Superior temporal gyrus (tissue), 1 donor: ENCODE measurements around the gene TPRN.

Experiments used
- DNase-seq: peaks from one replicate; pipeline ENCODE4 v3.0.0-alpha.2; 2016; ENCODE audit errors: extremely low spot score

The TPRN gene

GRCh38 chr9:137212520-137212919, 12.0 kb upstream of the TPRN start:
- no peak for DNase-seq

GRCh38 chr9:137211532-137211931, 11.0 kb upstream of the TPRN start:
- DNase-seq = no peak

GRCh38 chr9:137206602-137207001, 6.1 kb upstream of the TPRN start:
- DNase-seq = no peak

DNA sequence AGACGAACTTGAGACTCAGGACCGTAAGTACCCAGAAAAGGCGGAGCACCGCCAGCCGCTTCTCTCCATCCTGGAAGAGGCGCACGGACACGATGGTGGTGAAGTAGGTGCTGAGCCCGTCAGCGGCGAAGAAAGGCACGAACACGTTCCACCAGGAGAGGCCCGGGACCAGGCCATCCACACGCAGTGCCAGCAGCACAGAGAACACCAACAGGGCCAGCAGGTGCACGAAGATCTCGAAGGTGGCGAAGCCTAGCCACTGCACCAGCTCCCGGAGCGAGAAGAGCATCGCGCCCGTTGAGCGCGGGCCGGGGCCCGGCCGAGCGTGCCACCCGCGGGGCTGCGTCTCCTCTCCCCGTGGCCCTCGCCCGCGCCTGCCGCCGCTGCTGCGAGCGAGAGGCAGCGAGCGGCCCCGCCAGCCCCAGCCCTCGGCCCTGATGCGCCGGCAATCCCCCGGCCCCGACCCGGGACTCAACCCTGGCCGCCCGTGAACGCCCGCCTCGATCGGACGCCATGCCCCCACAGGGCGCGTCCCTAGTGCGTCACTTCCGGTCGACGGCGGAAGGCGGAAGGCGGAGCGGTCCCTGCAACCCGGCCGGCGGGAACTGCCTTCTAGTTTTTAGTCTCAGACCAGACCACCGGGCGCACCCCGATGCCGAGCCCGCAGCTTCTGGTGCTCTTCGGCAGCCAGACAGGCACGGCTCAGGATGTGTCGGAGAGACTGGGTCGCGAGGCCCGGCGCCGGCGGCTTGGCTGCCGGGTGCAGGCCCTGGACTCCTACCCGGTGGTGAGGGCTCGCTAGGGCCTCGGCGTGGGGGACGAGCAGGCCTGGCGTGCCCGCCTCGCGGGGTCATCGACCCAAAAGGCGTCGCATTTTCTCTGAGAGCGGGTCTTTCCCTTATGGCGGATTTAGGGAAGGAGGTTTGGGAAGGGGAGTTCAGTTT, 4.9 kb upstream of the TPRN start, which contains the start of the genes NDOR1 and TMEM203:
NDOR1 (plus strand) TSS at position 575 of the 944 bp plus-strand sequence; CDS start at position 653, 78 bp downstream.
TMEM203 (minus strand) TSS at position 523 of the 944 bp plus-strand sequence; CDS start at position 289, 234 bp downstream.
- peak; percentile 93 for DNase-seq

DNA sequence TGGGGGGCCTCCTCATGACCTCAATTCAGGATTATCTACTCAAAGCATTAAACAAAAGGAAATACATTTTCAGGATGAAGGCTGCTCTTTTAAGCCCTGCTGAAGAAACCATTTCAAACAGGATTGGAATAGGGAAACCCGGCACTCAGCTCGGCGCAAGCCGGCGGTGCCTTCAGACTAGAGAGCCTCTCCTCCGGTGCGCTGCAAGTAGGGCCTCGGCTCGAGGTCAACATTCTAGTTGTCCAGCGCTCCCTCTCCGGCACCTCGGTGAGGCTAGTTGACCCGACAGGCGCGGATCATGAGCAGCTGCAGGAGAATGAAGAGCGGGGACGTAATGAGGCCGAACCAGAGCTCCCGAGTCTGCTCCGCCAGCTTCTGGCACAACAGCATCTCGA, 4.2 kb upstream of the TPRN start:
- no peak for DNase-seq

DNA sequence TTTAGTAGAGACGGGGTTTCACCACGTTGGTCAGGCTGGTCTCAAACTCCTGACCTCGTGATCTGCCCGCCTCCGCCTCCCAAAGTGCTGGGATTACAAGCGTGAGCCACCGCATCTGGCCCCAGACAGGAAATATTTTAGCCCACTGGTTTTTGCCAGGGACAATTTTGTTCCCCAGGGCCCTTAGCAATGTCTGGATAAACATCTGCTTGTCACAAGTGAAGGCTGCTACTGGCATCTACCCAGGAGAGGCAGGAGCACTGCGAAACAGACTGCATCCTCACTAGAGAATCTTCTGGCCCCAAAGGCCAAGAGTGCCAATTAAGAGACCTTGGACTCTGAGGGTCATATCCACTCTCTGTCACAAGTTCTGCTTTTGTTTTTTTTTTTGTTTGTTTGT, 2.4 kb upstream of the TPRN start:
- DNase-seq = no peak

DNA sequence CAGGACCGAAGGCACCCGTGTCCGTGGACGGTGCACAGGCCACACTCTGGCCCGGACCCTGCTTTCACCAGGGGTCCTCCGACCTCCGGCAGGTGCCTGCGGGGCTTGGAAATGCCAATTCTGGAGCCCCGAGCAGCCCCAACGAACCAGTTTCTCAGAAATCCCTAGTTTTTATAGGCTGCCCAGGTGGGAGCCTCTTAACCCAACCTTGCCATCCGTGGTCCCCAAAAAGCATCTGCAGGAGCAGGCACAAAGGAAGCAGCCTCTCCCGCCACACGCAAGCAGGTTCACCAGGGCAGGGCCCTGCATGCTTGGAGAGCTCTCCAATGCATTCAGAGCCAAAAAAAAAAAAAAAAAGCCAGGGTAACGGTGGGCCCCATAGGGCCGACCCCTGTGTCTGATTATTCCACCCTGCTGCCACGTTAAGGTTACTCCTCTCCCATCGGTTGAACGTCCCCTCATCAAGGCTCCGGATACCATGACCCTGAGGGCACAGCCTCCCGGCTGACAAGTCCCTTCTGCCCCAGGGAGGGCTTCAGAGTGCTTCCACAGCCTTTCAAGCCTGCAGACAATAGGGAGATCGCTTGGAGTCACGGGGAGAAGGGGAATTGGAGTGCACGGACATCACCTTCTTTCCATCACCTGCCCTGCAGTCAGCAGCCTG, 796 bp upstream of the TPRN start:
- DNase-seq = no peak

GRCh38 chr9:137199411-137200121, 975 bp downstream of the TPRN start:
- no peak for DNase-seq

- DNase-seq = no peak
Observed at GRCh38 chr9:137198902-137199283, 1.6 kb downstream of the TPRN start.

- DNase-seq = peak; percentile 23
Observed at GRCh38 chr9:137198051-137198901, 2.3 kb downstream of the TPRN start.

DNA sequence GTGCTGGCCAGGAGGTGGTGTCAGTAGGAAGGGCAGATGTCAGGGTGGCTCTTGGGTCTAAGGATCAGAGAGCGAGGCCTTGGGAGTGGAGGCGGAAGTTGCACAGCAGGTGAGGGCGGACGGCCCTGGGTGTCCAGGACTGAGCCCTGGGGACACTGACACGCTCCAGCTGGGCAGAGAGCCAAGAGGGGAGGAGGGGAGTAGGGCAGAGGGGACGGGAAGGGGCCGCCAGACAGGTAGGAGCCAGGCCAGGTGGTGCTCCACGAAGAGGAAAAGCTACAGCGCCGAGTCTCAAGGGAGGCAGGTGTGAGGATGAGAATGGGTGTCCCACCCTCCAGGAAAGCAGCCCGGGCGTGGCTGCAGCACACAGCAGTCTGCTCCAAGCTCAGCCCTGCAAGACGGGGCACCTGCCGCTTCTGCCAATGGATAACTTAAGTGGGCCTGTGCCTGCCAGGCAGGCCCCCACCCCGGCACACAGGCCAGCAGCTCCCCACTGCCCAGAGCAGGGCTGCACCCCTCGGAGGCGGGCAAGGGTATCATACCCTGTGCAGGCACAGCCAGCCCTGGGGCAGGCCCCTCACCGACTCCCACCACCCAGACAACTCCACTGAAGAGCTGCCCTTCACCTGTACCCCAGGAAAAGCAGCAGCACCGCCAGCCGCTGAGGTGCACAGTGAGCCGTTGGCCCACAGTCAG, 4.9 kb downstream of the TPRN start:
- DNase-seq = no peak

DNA sequence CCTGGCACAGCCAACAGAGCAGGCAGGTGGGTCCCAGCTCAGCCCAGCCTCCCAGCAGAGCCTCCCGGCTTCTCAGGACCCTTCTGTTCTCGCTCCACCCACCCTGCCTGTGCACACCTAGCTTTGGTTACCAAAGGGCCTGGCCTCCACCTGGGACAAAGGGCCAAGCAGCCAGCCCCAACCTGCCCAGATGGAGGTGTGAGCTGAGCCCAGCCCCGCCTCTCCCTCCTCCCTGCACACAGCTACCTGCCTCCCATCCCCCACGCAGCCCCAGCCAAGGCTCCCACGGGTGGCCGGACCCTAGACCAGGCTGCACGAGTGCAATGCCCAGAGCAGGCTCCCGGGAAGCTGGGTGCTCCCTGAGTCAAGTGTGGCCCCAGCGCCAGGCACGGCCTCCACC, 5.6 kb downstream of the TPRN start:
- DNase-seq = no peak

GRCh38 chr9:137194388-137194787, 6.2 kb downstream of the TPRN start:
- peak; percentile 88 for DNase-seq

DNA sequence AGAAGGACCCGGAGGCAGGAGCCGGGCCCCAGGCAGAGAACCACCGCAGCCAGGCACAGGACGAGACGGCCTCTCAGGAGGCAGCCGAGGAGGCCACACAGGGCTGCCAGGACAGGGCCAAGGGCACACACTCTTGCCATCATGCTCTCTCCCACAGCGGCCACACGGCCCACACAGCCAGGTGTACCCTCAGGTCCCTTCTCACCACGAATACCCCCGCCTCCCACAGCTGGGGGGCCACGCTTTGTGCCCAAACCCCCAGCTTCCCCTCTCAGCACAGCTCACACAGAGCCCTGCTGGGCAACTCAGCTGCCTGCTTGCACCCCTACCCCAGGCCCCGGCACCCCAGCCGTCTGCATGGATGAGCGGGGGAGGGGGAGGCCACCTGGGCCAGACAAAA, 6.8 kb downstream of the TPRN start:
- no peak for DNase-seq

DNA sequence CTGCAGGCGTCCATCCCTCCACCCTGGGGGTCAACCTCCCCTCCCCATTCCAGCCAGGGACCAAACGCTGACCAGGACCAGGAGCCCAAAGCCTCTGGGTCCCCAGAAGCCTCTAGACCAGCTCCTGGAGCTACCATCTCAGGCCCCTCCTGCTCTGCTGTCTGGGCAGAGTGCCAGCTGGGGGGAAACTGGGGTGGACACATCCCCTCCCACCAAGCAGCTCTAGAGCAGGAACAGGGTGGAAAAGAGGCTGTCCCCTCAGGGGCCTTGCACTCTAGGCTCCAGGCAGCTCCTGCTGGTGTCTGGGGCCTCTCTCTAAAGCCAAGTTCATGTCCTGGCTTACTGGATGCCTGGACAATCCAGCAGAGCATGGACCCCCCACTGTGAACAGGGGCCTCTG, 7.7 kb downstream of the TPRN start:
- no peak for DNase-seq

- DNase-seq = no peak
Observed at GRCh38 chr9:137192448-137192780, 8.1 kb downstream of the TPRN start.

DNA sequence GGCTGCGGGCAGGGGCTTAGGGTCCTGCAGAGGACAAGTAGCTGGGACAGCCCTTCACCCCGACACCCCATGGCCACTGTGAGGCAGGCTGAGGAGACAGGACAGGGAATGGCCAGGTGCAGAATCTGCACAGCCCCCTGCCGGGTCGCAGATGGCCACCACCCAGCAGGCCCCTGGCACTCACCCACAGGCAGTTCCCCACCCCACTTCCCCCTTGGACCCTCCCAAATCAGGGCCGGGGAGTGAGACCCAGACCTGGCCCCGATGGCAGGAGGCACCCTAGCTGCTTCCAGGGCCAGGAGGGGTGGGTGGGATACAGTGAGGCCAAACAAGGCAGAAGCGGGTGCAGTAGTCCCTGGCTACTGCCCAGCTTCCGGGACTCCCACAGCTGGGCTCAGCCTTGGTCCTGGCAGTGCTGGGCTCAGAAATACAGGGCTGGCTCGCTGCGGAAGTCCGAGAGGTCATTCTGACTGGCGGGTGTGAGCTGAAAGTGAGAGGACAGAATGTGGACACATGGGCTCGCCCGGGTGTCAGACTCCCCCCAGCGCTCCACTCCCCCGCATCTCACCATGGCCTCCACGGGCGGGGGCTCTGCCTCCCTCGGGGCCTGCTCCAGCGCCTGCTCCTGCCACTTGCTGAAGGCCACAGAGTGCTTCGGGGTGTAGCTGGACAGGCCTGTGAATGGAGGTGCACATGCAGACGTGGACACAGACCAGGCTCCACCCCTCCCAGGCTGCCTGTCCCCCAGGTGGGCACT, 8.7 kb downstream of the TPRN start:
- peak; percentile 79 for DNase-seq

GRCh38 chr9:137191245-137191644, 9.3 kb downstream of the TPRN start:
- no peak for DNase-seq

GRCh38 chr9:137190315-137190856, 10.2 kb downstream of the TPRN start:
- DNase-seq = no peak
